GM12878 (cell line): ENCODE measurements around the gene POU2F3. TPM values are rescaled to one million over a fixed set of nuclear protein-coding genes. Genes with fewer than 3 reads are reported as not detected.

Experiments
- ATF7 ChIP-seq: fragments of 450-650 bp; IDR thresholded peaks from 2 replicates; pipeline ENCODE4 v1.6.1; 2016; ENCODE audit warnings: low read depth, mild to moderate bottlenecking
- BACH1 ChIP-seq: fragments of 450-650 bp; IDR thresholded peaks from 2 replicates; pipeline ENCODE4 v1.6.1; 2017; ENCODE audit warnings: mild to moderate bottlenecking, borderline replicate concordance
- BRCA1 ChIP-seq: IDR thresholded peaks from 2 replicates; pipeline ENCODE4 v1.6.1; 2011; ENCODE audit warnings: low read depth, low read length, improper control_type of control experiment
- CEBPB ChIP-seq, 2 experiments: fragments of 150-350 bp in 1 of 2; IDR thresholded peaks; 2 replicates each; pipeline ENCODE4 v1.6.1; 2012 to 2014; ENCODE audit warnings: low read depth in 2 of 2, low read length in 2 of 2, borderline replicate concordance in 1 of 2, inconsistent platforms in 1 of 2
- ESRRA ChIP-seq: IDR thresholded peaks from 2 replicates; pipeline ENCODE4 v1.6.1; 2012; ENCODE audit warnings: mild to moderate bottlenecking, low read length, improper control_type of control experiment
- ETV6 ChIP-seq, 2 experiments: fragments of 450-650 bp in 1 of 2; IDR thresholded peaks in 1 of 2; conservative IDR thresholded peaks in 1 of 2; 2 replicates each; pipeline ENCODE4 v1.6.1; 2014; ENCODE audit warnings: antibody characterized with exemption in 1 of 2, borderline replicate concordance in 1 of 2, low read depth in 1 of 2, mild to moderate bottlenecking in 1 of 2, moderate library complexity in 1 of 2
- GABPA ChIP-seq: IDR thresholded peaks from 2 replicates; pipeline ENCODE4 v1.6.1; 2014; ENCODE audit warnings: antibody characterized with exemption, low read depth, mild to moderate bottlenecking, inconsistent platforms
- IKZF1 ChIP-seq: fragments of 450-650 bp; conservative IDR thresholded peaks from 2 replicates; pipeline ENCODE4 v1.6.1; 2017; ENCODE audit warnings: antibody characterized with exemption, mild to moderate bottlenecking
- IKZF2 ChIP-seq, 2 experiments: fragments of 450-650 bp; IDR thresholded peaks; 2 replicates each; pipeline ENCODE4 v1.6.1; 2017; ENCODE audit warnings: mild to moderate bottlenecking in 2 of 2, moderate library complexity in 2 of 2
- JUNB ChIP-seq: IDR thresholded peaks from 2 replicates; pipeline ENCODE4 v1.6.1; 2016; ENCODE audit warnings: antibody characterized with exemption, mild to moderate bottlenecking
- KLF5 ChIP-seq: fragments of 450-650 bp; IDR thresholded peaks from 2 replicates; pipeline ENCODE4 v1.6.1; 2014; ENCODE audit warnings: mild to moderate bottlenecking; ENCODE audit not compliant: partially characterized antibody
- PAX5 ChIP-seq: IDR thresholded peaks from 2 replicates; pipeline ENCODE4 v1.6.1; 2011; ENCODE audit warnings: low read depth, low read length, borderline replicate concordance
- POLR2A ChIP-seq: IDR thresholded peaks from 2 replicates; pipeline ENCODE4 v1.6.1; 2011; ENCODE audit warnings: low read depth, mild to moderate bottlenecking, low read length
- POLR2AphosphoS5 ChIP-seq: IDR thresholded peaks from 2 replicates; pipeline ENCODE4 v1.6.1; 2011; ENCODE audit warnings: mild to moderate bottlenecking, low read length, inconsistent platforms
- RFX5 ChIP-seq: IDR thresholded peaks from 2 replicates; pipeline ENCODE4 v1.6.1; 2011; ENCODE audit warnings: low read depth, low read length, improper control_type of control experiment
- SUPT20H ChIP-seq: IDR thresholded peaks from 2 replicates; pipeline ENCODE4 v1.6.1; 2011; ENCODE audit warnings: low read depth, mild to moderate bottlenecking, low read length, moderate library complexity, borderline replicate concordance; ENCODE audit not compliant: control insufficient read depth
- ZNF217 ChIP-seq: fragments of 450-650 bp; IDR thresholded peaks from 2 replicates; pipeline ENCODE4 v1.6.1; 2017; ENCODE audit warnings: antibody characterized with exemption, mild to moderate bottlenecking
- ZNF274 ChIP-seq: IDR thresholded peaks from one replicate; pipeline ENCODE4 v1.8.0; 2011; ENCODE audit not compliant: insufficient read length, insufficient read depth
- polyA plus RNA-seq, 11 experiments: library from polyadenylated mRNA; depleted of rRNA in 4 of 11; unstranded in 6 of 11; stranded (reverse) in 5 of 11; fragments of >200 nt; fragmentation: Nextera tagmentation in 4 of 11; fragmentation: Illumina TruSeq in 1 of 11; extraction: Ambion mirVana in 4 of 11; extraction: Trizol in 1 of 11; gene quantifications; 1 replicate in 1 of 11; 2 replicates in 10 of 11; pipeline versions ENCODE4 v1.2.1 to v1.2.3, GENCODE V29; 2011 to 2016; ENCODE audit warnings: inconsistent platforms in 2 of 11, missing spikeins in 2 of 11, low read depth in 1 of 11
- total RNA-seq, 4 experiments: library from RNA; depleted of rRNA in 3 of 4; stranded (reverse); fragments of >200 nt in 3 of 4; fragmentation: Illumina TruSeq in 1 of 4; extraction: Trizol in 1 of 4; gene quantifications; 2 replicates each; pipeline versions ENCODE4 v1.2.1 to v1.2.3, GENCODE V29; 2013 to 2021
- TF ChIP-seq, protein P1 (sequence below): fragments of 150-350 bp; IDR thresholded peaks from 2 replicates; pipeline ENCODE4 v1.6.1; 2016; ENCODE audit warnings: low read depth, low read length
- TF ChIP-seq, protein P2 (sequence below): fragments of 450-650 bp; conservative IDR thresholded peaks from 2 replicates; pipeline ENCODE4 v1.6.1; 2017; ENCODE audit warnings: mild to moderate bottlenecking, moderate library complexity
- TF ChIP-seq, protein P3 (sequence below): fragments of 450-650 bp; formaldehyde crosslinking; IDR thresholded peaks from 2 replicates; pipeline ENCODE4 v1.4.0; 2022; ENCODE audit warnings: mild to moderate bottlenecking, moderate library complexity

Gene POU2F3
- total and polyA plus RNA-seq, 10 of the 15 experiments (the other 5 are each of a cell fraction or from before 2014, with no cell fraction given): 0.09 to 4.4 (median 0.33) TPM

DNA sequence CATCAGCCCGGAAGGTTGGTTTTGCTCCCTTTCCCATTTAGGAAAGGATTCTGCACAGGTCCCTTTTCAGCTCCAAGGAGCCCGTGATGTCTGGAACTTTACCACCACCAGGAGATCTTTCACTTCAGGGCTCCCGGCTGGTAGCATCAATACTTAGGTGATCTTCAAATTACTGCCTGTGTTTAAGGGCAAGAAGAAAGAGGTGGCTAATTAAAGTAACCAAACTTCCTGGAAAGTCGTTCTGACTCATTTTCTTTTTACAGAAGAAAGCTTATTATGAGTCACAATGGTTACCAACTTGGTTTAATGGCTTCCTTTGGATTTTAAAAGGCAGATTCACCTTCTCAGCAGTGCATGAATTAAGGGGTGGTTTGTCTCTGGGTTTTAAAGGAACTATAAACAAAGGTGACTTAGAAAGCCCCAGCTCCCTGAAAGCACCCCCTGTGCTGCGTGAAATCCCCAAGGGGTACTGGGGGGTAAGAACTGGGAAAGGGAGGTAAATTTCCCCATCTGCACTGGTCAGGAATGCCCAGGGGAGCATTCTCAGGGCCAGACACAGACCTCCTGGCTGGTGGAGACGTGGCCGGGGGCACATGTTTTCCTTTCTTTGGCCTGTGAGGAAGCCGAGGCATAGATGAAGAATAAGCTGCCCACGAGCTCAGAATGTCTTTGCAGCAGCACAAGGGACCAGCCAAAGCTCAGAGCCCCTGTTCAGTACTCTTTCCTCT, 8.8 kb downstream of the POU2F3 start (continued):
- TF ChIP-seq ESRRA (no peak), SUPT20H (no peak), IKZF1 (peak; percentile 97), POLR2A (no peak), IKZF2 (IDR thresholded peaks at IDR 0.05) (peak; percentile 99), JUNB (peak; percentile 96), PAX5 (peak; percentile 67; the same call in 1 of the 2 replicates), RFX5 (no peak), GABPA (0 out of 2 replicates have a peak, but pooled peaks have one; percentile 25), ETV6 (conservative IDR thresholded peaks at IDR 0.05 in 1 of 2, IDR thresholded peaks at IDR 0.05 in 1 of 2; ENCODE audit: borderline replicate concordance in 1 of 2, low read depth in 1 of 2) (peak in 1 of 2 experiments; percentile 73; a peak in 1 of 4 replicates), ZNF274 (no peak), ZNF217 (peak; percentile 52; the same call in 1 of the 2 replicates), BRCA1 (no peak), POLR2AphosphoS5 (no peak), CEBPB (IDR thresholded peaks at IDR 0.05; ENCODE audit: borderline replicate concordance in 1 of 2, low read depth in 2 of 2, low read length in 2 of 2) (0 out of 4 replicates have a peak, but pooled peaks of 1 of the 2 experiments have one; percentile 49), ATF7 (peak; percentile 86), BACH1 (peak; percentile 61; the same call in 1 of the 2 replicates), KLF5 (no peak)
- TF ChIP-seq, protein P1, sequence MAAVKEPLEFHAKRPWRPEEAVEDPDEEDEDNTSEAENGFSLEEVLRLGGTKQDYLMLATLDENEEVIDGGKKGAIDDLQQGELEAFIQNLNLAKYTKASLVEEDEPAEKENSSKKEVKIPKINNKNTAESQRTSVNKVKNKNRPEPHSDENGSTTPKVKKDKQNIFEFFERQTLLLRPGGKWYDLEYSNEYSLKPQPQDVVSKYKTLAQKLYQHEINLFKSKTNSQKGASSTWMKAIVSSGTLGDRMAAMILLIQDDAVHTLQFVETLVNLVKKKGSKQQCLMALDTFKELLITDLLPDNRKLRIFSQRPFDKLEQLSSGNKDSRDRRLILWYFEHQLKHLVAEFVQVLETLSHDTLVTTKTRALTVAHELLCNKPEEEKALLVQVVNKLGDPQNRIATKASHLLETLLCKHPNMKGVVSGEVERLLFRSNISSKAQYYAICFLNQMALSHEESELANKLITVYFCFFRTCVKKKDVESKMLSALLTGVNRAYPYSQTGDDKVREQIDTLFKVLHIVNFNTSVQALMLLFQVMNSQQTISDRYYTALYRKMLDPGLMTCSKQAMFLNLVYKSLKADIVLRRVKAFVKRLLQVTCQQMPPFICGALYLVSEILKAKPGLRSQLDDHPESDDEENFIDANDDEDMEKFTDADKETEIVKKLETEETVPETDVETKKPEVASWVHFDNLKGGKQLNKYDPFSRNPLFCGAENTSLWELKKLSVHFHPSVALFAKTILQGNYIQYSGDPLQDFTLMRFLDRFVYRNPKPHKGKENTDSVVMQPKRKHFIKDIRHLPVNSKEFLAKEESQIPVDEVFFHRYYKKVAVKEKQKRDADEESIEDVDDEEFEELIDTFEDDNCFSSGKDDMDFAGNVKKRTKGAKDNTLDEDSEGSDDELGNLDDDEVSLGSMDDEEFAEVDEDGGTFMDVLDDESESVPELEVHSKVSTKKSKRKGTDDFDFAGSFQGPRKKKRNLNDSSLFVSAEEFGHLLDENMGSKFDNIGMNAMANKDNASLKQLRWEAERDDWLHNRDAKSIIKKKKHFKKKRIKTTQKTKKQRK: no peak
- TF ChIP-seq, protein P2, sequence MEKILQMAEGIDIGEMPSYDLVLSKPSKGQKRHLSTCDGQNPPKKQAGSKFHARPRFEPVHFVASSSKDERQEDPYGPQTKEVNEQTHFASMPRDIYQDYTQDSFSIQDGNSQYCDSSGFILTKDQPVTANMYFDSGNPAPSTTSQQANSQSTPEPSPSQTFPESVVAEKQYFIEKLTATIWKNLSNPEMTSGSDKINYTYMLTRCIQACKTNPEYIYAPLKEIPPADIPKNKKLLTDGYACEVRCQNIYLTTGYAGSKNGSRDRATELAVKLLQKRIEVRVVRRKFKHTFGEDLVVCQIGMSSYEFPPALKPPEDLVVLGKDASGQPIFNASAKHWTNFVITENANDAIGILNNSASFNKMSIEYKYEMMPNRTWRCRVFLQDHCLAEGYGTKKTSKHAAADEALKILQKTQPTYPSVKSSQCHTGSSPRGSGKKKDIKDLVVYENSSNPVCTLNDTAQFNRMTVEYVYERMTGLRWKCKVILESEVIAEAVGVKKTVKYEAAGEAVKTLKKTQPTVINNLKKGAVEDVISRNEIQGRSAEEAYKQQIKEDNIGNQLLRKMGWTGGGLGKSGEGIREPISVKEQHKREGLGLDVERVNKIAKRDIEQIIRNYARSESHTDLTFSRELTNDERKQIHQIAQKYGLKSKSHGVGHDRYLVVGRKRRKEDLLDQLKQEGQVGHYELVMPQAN: peak; percentile 15; the same call in 1 of the 2 replicates
- TF ChIP-seq, protein P3, sequence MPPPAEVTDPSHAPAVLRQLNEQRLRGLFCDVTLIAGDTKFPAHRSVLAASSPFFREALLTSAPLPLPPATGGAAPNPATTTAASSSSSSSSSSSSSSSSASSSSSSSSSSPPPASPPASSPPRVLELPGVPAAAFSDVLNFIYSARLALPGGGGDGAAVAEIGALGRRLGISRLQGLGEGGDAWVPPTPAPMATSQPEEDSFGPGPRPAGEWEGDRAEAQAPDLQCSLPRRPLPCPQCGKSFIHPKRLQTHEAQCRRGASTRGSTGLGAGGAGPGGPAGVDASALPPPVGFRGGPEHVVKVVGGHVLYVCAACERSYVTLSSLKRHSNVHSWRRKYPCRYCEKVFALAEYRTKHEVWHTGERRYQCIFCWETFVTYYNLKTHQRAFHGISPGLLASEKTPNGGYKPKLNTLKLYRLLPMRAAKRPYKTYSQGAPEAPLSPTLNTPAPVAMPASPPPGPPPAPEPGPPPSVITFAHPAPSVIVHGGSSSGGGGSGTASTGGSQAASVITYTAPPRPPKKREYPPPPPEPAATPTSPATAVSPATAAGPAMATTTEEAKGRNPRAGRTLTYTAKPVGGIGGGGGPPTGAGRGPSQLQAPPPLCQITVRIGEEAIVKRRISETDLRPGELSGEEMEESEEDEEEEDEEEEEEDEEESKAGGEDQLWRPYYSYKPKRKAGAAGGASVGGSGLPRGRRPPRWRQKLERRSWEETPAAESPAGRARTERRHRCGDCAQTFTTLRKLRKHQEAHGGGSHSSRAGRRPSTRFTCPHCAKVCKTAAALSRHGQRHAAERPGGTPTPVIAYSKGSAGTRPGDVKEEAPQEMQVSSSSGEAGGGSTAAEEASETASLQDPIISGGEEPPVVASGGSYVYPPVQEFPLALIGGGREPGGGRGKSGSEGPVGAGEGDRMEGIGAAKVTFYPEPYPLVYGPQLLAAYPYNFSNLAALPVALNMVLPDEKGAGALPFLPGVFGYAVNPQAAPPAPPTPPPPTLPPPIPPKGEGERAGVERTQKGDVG (CRISPR knock-in tag): no peak
